Liver (tissue), 3 donors: Measurements from ENCODE around the gene CHML.

ENCODE experiments used
- RAD21 ChIP-seq, 2 donors: IDR thresholded peaks; 2 replicates each; pipeline ENCODE4 v1.6.1; 2016; ENCODE audit warnings: antibody characterized with exemption in 2 of 2, mild to moderate bottlenecking in 2 of 2
- TF ChIP-seq, protein P1 (sequence below): fragments of 150-350 bp; IDR thresholded peaks from 2 replicates; pipeline ENCODE4 v1.5.1; 2017; ENCODE audit warnings: improper control_type of control experiment, low read depth, low read length; ENCODE audit not compliant: missing input control
- donor health status: healthy.
- donor health status: healthy.

DNA sequence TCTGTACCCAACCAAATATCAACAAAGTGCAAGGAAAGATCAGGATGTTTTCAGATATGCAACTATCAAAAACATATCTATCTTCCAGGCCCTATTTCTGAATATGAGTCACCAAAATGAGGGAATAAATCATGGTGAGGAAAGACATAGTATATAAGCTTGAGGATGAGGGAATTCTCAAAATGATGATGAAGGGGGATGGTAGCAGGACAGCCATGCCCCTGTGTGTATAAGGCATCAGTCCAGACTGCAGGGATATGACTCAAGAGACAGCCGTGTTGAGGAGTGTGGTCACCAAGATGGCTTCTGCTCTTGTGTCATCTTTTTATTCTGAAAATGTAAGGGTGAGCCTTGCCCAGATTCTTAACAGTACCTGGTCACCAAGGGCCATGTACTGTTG lies 7.5 kb upstream of the CHML start:
- TF ChIP-seq, protein P1, sequence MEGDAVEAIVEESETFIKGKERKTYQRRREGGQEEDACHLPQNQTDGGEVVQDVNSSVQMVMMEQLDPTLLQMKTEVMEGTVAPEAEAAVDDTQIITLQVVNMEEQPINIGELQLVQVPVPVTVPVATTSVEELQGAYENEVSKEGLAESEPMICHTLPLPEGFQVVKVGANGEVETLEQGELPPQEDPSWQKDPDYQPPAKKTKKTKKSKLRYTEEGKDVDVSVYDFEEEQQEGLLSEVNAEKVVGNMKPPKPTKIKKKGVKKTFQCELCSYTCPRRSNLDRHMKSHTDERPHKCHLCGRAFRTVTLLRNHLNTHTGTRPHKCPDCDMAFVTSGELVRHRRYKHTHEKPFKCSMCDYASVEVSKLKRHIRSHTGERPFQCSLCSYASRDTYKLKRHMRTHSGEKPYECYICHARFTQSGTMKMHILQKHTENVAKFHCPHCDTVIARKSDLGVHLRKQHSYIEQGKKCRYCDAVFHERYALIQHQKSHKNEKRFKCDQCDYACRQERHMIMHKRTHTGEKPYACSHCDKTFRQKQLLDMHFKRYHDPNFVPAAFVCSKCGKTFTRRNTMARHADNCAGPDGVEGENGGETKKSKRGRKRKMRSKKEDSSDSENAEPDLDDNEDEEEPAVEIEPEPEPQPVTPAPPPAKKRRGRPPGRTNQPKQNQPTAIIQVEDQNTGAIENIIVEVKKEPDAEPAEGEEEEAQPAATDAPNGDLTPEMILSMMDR: no peak
- no peak for TF ChIP-seq RAD21 (IDR thresholded peaks at IDR 0.05)
